GM23338 (cell line): ENCODE measurements around the gene ELFN1. TPM values are rescaled to one million over a fixed set of nuclear protein-coding genes. Genes with fewer than 3 reads are reported as not detected.

Source experiments
- ETS1 ChIP-seq: IDR thresholded peaks from 2 replicates; pipeline ENCODE4 v1.6.1; 2016; ENCODE audit warnings: antibody characterized with exemption
- EZH2 ChIP-seq: fragments of 200-600 bp; sonication (generic); IDR thresholded peaks from one replicate; pipeline ENCODE4 v1.8.0; 2017; ENCODE audit warnings: antibody characterized with exemption, mild to moderate bottlenecking, low read depth; ENCODE audit not compliant: unreplicated experiment
- JUNB ChIP-seq: IDR thresholded peaks from one replicate; pipeline ENCODE4 v1.6.1; 2016; ENCODE audit warnings: antibody characterized with exemption; ENCODE audit not compliant: unreplicated experiment
- NANOG ChIP-seq: IDR thresholded peaks from 2 replicates; pipeline ENCODE4 v1.6.1; 2016; ENCODE audit warnings: antibody characterized with exemption, borderline replicate concordance
- REST ChIP-seq: IDR thresholded peaks from one replicate; pipeline ENCODE4 v1.6.1; 2018; ENCODE audit warnings: antibody characterized with exemption; ENCODE audit not compliant: unreplicated experiment
- STAT1 ChIP-seq: IDR thresholded peaks from one replicate; pipeline ENCODE4 v1.6.1; 2016; ENCODE audit warnings: antibody characterized with exemption; ENCODE audit not compliant: unreplicated experiment
- ZNF114 ChIP-seq: fragments of 250-450 bp; sonication (Bioruptor Pico); IDR thresholded peaks from 2 replicates; pipeline ENCODE4 v1.5.0; 2020; ENCODE audit warnings: mild to moderate bottlenecking, moderate library complexity
- ZNF462 ChIP-seq: fragments of 250-450 bp; sonication (Bioruptor Pico); IDR thresholded peaks from 2 replicates; pipeline ENCODE4 v1.5.0; 2020; ENCODE audit warnings: mild to moderate bottlenecking, moderate library complexity
- polyA plus RNA-seq: library from polyadenylated mRNA; unstranded; fragments of >200 nt; fragmentation: Nextera tagmentation; extraction: Ambion mirVana; gene quantifications from 2 replicates; pipeline ENCODE4 v1.2.1, GENCODE V29; 2016
- total RNA-seq: library from RNA; depleted of rRNA; stranded (reverse); fragments of >200 nt; shearing (Covaris generic); gene quantifications from 2 replicates; pipeline ENCODE4 v1.2.3, GENCODE V29; 2014

Gene ELFN1
- total and polyA plus RNA-seq, 2 experiments from 2014 or later: 0.08 to 3.5 TPM

GRCh38 chr7:1690359-1690958 is 20.4 kb downstream of the ELFN1 start (continued):
- TF ChIP-seq ZNF462 (CRISPR knock-in tag) (no peak), STAT1 (no peak), REST (no peak), NANOG (no peak), EZH2 (no peak), ETS1 (no peak), ZNF114 (CRISPR knock-in tag) (no peak), JUNB (no peak)
